Mammary epithelial cell (primary cell): ENCODE data around the gene SLC29A3.

Experiments used
- CTCF ChIP-seq, 2 donors: IDR thresholded peaks in 1 of 2; conservative IDR thresholded peaks in 1 of 2; 2 replicates each; pipeline ENCODE4 v1.5.1; 2011 to 2012; ENCODE audit warnings: inconsistent platforms in 2 of 2, low read length in 2 of 2, mild to moderate bottlenecking in 2 of 2, control low read depth in 1 of 2, low read depth in 1 of 2; ENCODE audit not compliant: insufficient read depth in 1 of 2; ENCODE audit errors: extremely low read depth in 1 of 2
- EZH2 ChIP-seq: IDR thresholded peaks from 2 replicates; pipeline ENCODE4 v1.6.1; 2012; ENCODE audit warnings: low read length, inconsistent platforms, borderline replicate concordance

- TF ChIP-seq CTCF (conservative IDR thresholded peaks at IDR 0.05 in 1 of 2, IDR thresholded peaks at IDR 0.05 in 1 of 2; ENCODE audit: extremely low read depth in 1 of 2, insufficient read depth in 1 of 2, low read depth in 1 of 2, low read length in 2 of 2): no peak
- no peak for TF ChIP-seq EZH2
Observed at GRCh38 chr10:71273506-71273905, 45.6 kb upstream of the SLC29A3 start.
